Chondrocyte (in vitro differentiated cells): Measurements from ENCODE around the gene RHOD. TPM values are rescaled to one million over a fixed set of nuclear protein-coding genes. Genes with fewer than 3 reads are reported as not detected.

ENCODE experiments used
- DNase-seq: peaks from one replicate; pipeline ENCODE4 v3.0.0; 2021; ENCODE audit warnings: mixed read lengths, low spot score
- H3K27ac Mint-ChIP-seq: one replicate; pipeline ENCODE4 v1.8.0; 2021; ENCODE audit warnings: mild to moderate bottlenecking, moderate library complexity, mixed read lengths; ENCODE audit not compliant: unreplicated experiment
- H3K27me3 Mint-ChIP-seq: 2 replicates; pipeline ENCODE4 v1.8.0; 2021; ENCODE audit warnings: low read depth, mixed read lengths
- H3K36me3 Mint-ChIP-seq: 2 replicates; pipeline ENCODE4 v1.8.0; 2021; ENCODE audit warnings: low read depth, mixed read lengths
- H3K4me1 Mint-ChIP-seq: 2 replicates; pipeline ENCODE4 v1.8.0; 2021; ENCODE audit warnings: low read depth, mild to moderate bottlenecking, mixed read lengths
- H3K4me3 Mint-ChIP-seq: one replicate; pipeline ENCODE4 v1.8.0; 2021; ENCODE audit warnings: mild to moderate bottlenecking, moderate library complexity, mixed read lengths; ENCODE audit not compliant: unreplicated experiment
- H3K9me3 Mint-ChIP-seq: 2 replicates; pipeline ENCODE4 v1.8.0; 2021; ENCODE audit warnings: low read depth, mixed read lengths
- total RNA-seq: library from RNA; stranded (reverse); gene quantifications from 3 replicates; pipeline ENCODE4 v1.2.1, GENCODE V29; 2021
- TF ChIP-seq, protein P1 (sequence below): fragments of 200-600 bp; sonication (generic); IDR thresholded peaks from 2 replicates; pipeline ENCODE4 v1.5.0; 2021; ENCODE audit warnings: antibody characterized with exemption, mild to moderate bottlenecking, moderate library complexity

The RHOD gene
- total RNA-seq, 1 donor from 2014 or later: 26.0 TPM

GRCh38 chr11:67060111-67060522 is 3.5 kb downstream of the RHOD start:
- TF ChIP-seq, protein P1, sequence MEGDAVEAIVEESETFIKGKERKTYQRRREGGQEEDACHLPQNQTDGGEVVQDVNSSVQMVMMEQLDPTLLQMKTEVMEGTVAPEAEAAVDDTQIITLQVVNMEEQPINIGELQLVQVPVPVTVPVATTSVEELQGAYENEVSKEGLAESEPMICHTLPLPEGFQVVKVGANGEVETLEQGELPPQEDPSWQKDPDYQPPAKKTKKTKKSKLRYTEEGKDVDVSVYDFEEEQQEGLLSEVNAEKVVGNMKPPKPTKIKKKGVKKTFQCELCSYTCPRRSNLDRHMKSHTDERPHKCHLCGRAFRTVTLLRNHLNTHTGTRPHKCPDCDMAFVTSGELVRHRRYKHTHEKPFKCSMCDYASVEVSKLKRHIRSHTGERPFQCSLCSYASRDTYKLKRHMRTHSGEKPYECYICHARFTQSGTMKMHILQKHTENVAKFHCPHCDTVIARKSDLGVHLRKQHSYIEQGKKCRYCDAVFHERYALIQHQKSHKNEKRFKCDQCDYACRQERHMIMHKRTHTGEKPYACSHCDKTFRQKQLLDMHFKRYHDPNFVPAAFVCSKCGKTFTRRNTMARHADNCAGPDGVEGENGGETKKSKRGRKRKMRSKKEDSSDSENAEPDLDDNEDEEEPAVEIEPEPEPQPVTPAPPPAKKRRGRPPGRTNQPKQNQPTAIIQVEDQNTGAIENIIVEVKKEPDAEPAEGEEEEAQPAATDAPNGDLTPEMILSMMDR: peak; percentile 20
- H3K9me3 Mint-ChIP-seq: no peaks in the 10 kb centered on the region
- H3K36me3 Mint-ChIP-seq: no peaks in the 10 kb centered on the region
- H3K4me1 Mint-ChIP-seq: peaks cover 18% of the 10 kb centered on the region
- H3K27ac Mint-ChIP-seq: no peak overlapping the region
- H3K27me3 Mint-ChIP-seq: no peaks in the 10 kb centered on the region
- no peak overlapping the region for H3K4me3 Mint-ChIP-seq
- DNase-seq: no peak

- Mint-ChIP-seq H3K36me3 (peaks cover 3% of the 10 kb centered on the region), H3K4me3 (no peak overlapping the region), H3K27me3 (no peaks in the 10 kb centered on the region), H3K27ac (no peak overlapping the region), H3K9me3 (no peaks in the 10 kb centered on the region), H3K4me1 (no peaks in the 10 kb centered on the region)
- TF ChIP-seq, protein P1: no peak
- DNase-seq: no peak
Measured at GRCh38 chr11:67062526-67063373, 6.1 kb downstream of the RHOD start.

DNA sequence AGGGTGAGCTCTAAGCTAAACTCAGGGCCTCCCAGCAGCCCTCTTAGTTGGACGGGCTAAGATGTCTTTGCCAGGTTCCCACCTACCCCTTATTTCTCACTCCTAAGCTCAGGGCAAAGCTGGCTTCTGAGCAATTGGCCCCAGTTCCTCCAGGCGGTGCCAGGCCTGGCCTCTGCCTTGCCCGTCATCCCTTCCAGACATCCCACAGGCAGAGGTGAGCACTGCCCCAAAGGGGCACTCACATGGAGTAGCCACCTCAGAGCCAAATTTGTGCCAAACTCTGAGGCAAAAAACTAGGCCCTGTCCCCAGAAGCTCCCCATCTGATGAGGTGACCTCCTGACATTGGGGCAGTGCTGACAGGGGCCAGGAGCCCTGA is 9.7 kb downstream of the RHOD start:
- no peak overlapping the region for H3K4me3 Mint-ChIP-seq
- TF ChIP-seq, protein P1: no peak
- no peaks in the 10 kb centered on the region for H3K9me3 Mint-ChIP-seq
- H3K27ac Mint-ChIP-seq: no peak overlapping the region
- DNase-seq: no peak
- no peaks in the 10 kb centered on the region for H3K27me3 Mint-ChIP-seq
- peaks cover 3% of the 10 kb centered on the region for H3K36me3 Mint-ChIP-seq
- H3K4me1 Mint-ChIP-seq: no peaks in the 10 kb centered on the region

GRCh38 chr11:67071420-67072284 is 15.0 kb downstream of the RHOD start:
- H3K36me3 Mint-ChIP-seq: peaks cover 6% of the 10 kb centered on the region
- no peaks in the 10 kb centered on the region for H3K4me1 Mint-ChIP-seq
- no peaks in the 10 kb centered on the region for H3K27me3 Mint-ChIP-seq
- no peak overlapping the region for H3K27ac Mint-ChIP-seq
- no peaks in the 10 kb centered on the region for H3K9me3 Mint-ChIP-seq
- H3K4me3 Mint-ChIP-seq: no peak overlapping the region
- no peak for DNase-seq
- TF ChIP-seq, protein P1: peak; percentile 88

- TF ChIP-seq, protein P1: no peak
- Mint-ChIP-seq H3K9me3 (no peaks in the 10 kb centered on the region), H3K27me3 (no peaks in the 10 kb centered on the region), H3K27ac (no peak overlapping the region), H3K36me3 (peaks cover 5% of the 10 kb centered on the region), H3K4me3 (no peak overlapping the region), H3K4me1 (no peaks in the 10 kb centered on the region)
- no peak for DNase-seq
Measured at GRCh38 chr11:67072295-67072694, 15.6 kb downstream of the RHOD start.
